GM10266 (cell line): ENCODE measurements around the gene C9orf152.

Experiments
- DNase-seq: peaks from one replicate; pipeline ENCODE4 v3.0.0; 2012; ENCODE audit errors: extremely low spot score
- TF ChIP-seq, protein P1 (sequence below): IDR thresholded peaks from 2 replicates; pipeline ENCODE4 v1.5.1; 2012; ENCODE audit warnings: mild to moderate bottlenecking, low read depth; ENCODE audit not compliant: control insufficient read depth, insufficient read depth; ENCODE audit errors: missing control alignments

C9orf152 gene

DNA sequence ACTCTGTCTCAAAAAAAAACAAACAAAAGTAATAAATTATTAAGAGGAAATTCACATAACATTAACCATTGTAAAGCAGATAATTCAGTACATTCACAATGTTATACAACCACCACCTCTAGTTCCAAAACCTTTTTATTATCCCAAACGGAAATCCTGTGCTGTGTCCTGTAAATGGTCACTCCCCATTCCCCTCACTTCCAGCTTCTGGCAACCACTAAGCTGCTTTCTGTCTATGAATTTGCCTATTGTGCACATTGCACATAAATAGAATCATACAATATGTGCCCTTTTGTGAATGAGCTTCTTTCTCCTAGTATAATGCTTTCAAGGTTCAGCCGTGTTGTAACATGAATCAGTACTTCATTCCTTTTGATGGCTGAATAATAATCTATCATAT, 20.8 kb downstream of the C9orf152 start:
- TF ChIP-seq, protein P1, sequence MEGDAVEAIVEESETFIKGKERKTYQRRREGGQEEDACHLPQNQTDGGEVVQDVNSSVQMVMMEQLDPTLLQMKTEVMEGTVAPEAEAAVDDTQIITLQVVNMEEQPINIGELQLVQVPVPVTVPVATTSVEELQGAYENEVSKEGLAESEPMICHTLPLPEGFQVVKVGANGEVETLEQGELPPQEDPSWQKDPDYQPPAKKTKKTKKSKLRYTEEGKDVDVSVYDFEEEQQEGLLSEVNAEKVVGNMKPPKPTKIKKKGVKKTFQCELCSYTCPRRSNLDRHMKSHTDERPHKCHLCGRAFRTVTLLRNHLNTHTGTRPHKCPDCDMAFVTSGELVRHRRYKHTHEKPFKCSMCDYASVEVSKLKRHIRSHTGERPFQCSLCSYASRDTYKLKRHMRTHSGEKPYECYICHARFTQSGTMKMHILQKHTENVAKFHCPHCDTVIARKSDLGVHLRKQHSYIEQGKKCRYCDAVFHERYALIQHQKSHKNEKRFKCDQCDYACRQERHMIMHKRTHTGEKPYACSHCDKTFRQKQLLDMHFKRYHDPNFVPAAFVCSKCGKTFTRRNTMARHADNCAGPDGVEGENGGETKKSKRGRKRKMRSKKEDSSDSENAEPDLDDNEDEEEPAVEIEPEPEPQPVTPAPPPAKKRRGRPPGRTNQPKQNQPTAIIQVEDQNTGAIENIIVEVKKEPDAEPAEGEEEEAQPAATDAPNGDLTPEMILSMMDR, result no peak
- DNase-seq, result no peak

DNA sequence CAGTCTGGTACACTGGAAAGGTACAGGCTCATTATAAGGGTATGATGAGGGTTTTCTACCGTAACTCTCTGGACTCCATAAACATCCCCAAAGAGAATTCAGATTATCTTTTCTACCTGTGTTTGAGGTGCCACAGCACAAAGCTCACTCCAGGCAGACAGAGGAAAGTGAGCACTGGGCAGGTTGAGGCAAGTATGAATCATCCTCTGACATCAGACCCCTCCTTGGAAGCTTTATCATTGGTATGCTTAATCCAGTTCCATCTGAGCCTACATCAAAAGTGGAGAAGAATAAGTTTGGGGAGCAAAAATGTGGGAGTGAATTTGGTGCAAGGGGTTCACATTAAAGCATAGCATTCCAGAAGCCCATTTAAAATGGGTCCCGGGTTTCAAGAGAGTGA, 21.7 kb downstream of the C9orf152 start:
- TF ChIP-seq, protein P1, result no peak
- no peak for DNase-seq

DNA sequence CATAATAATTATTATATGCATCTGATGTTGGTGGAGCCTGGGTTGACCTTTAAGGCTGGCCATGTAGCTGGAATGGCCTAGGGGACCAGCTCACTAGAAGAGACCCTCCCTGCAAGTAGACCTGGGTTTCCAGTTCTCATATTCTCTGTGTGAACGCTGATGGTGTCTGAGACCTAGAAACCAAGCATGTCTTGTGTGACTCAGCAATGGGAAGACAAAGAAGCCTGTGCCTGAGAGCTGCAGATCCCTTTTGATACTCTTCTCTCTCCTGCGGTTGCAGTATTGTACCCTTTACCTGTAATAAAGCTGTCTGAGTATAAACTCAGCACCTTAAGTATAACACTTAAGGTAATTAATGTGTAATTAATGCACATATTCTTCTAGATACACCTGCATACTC, 22.2 kb downstream of the C9orf152 start:
- TF ChIP-seq, protein P1, result no peak
- DNase-seq, result no peak

DNA sequence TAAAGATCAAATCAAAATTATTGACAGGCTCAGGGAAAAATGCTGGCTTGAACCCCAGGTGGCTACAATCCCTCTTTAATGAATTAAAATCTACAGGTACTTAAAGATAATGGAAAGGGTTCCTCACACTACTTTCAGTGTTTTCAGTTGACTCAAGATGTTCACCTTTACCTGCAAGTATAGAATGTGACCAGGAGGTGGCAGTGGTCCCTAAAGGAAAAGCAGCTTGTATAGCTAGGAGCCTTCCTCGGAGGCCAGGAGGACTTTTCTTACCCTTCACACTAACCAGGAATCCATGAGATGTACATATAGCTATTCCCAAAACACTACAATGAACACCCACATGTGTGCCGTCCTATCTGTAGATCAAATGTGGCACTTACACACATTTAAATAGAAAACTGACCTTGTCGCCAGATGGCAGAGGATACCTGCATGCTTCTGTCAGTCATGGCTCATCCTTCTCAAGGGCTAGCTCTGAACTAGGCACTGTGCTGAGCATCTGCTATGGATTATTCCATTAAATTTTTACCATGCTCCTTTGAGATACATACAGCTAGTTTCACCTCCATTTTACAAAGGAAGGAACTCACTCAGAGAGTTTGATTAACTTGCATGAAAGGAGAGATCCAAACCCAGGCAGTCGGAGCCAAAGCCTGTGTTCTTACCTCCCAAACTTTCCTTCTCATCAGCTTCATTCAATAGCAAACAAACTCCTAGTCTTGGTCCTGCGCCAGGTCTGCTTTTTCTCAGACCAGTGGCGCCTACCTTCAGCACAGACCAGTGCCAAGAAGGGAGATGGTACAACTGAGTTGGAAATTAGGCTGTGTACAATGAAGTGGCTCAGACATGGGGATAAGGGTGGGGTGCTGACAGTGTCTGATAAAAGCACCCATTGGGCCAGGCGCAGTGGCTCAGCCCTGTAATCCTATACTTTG, 24.5 kb downstream of the C9orf152 start:
- DNase-seq, result peak; percentile 65
- TF ChIP-seq, protein P1, result peak; percentile 79

DNA sequence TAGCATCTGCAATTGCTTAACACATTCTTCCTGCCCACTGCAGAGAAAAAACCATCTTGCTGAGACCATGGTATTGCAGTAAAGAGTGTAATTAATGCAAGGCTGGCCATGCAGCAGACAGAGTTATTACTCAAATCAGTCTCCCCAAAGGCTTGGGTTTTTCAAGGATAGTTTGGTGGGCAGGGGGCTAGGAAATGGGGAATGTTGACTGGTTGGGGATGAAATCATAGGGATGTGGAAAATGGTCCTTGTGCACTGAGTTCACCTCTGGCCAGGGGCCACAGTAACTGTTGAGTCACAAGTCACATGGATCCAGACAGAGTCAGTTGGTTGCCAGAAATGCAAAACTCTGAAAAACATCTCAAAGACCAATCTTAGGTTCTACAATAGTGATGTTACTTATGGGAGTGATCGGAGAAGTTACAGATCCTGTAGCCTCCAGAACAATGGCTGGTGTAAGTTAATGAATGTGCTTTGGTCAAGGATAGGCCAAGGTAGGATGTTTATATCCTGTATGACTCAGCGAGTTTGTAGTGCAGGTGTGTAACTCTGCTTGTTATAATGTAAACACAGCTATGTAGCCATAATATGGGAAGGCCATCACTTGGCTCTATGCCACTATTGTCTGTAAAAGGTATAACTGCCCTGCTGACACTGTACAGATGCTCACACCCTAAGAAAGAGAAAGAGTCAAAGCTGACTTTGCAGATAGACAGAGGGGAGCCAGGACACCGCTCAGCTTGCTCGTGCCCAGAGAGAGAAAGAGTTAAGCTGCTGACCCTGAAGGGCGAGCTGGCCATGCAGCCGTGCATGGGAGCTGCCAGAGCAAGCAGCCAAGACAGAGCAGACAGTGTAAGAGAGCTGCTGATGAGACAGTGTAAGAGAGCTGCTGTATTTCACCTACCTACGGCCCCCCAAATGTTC, 27.2 kb downstream of the C9orf152 start:
- DNase-seq, result no peak
- TF ChIP-seq, protein P1, result no peak

DNA sequence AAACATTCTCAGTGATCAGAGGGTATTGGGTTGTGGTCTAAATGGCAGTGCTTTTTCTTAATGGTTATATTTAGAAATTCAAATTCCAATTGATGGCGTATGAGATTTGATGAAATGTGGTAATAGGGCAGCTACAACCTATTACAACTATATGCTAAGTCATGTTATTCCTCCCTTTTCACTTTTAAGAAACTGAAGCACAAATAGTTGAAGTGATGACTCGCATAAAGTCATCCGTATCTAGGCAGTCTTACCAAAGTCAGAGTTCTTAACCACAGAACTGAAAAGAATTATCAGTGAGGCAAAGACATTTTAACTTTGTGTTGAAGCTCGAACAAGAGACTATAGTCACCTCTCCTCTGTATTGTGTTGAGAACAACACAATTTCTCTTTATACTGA, 28.2 kb downstream of the C9orf152 start:
- TF ChIP-seq, protein P1, result no peak
- no peak for DNase-seq
